ENCODE measurements around the gene SH3RF1. TPM values are rescaled to one million over a fixed set of nuclear protein-coding genes. Genes with fewer than 3 reads are reported as not detected.

Gene SH3RF1
- total RNA-seq, 1 experiment from 2014 or later: 16.6 TPM

- Mint-ChIP-seq H3K4me1 (peaks cover 11% of the 10 kb centered on the region), H3K9me3 (no peaks in the 10 kb centered on the region), H3K36me3 (no peaks in the 10 kb centered on the region), H3K27ac (no peak overlapping the region), H3K4me3 (no peak overlapping the region), H3K27me3 (ENCODE audit: low read depth) (0 out of 2 replicates have a peak, but pooled peaks cover 2% of the 10 kb centered on the region)
- ChIA-PET CTCF (no interaction called here), POLR2A (no interaction called here)
- ATAC-seq (no peak), DNase-seq (ENCODE audit: low spot score) (no peak)
- no peak for TF ChIP-seq GTF2I (CRISPR knock-in tag; conservative IDR thresholded peaks at IDR 0.05)
- TF ChIP-seq EMX1 (CRISPR knock-in tag; IDR thresholded peaks at IDR 0.05): no peak
- no peak for TF ChIP-seq ZNF121 (CRISPR knock-in tag; IDR thresholded peaks at IDR 0.05)
- TF ChIP-seq ZNF671 (CRISPR knock-in tag; IDR thresholded peaks at IDR 0.05): no peak
- no peak for TF ChIP-seq NR1H2 (CRISPR knock-in tag; IDR thresholded peaks at IDR 0.05)
- no peak for TF ChIP-seq AFF4 (CRISPR knock-in tag; IDR thresholded peaks at IDR 0.05; ENCODE audit: borderline replicate concordance)
- TF ChIP-seq, protein P1, sequence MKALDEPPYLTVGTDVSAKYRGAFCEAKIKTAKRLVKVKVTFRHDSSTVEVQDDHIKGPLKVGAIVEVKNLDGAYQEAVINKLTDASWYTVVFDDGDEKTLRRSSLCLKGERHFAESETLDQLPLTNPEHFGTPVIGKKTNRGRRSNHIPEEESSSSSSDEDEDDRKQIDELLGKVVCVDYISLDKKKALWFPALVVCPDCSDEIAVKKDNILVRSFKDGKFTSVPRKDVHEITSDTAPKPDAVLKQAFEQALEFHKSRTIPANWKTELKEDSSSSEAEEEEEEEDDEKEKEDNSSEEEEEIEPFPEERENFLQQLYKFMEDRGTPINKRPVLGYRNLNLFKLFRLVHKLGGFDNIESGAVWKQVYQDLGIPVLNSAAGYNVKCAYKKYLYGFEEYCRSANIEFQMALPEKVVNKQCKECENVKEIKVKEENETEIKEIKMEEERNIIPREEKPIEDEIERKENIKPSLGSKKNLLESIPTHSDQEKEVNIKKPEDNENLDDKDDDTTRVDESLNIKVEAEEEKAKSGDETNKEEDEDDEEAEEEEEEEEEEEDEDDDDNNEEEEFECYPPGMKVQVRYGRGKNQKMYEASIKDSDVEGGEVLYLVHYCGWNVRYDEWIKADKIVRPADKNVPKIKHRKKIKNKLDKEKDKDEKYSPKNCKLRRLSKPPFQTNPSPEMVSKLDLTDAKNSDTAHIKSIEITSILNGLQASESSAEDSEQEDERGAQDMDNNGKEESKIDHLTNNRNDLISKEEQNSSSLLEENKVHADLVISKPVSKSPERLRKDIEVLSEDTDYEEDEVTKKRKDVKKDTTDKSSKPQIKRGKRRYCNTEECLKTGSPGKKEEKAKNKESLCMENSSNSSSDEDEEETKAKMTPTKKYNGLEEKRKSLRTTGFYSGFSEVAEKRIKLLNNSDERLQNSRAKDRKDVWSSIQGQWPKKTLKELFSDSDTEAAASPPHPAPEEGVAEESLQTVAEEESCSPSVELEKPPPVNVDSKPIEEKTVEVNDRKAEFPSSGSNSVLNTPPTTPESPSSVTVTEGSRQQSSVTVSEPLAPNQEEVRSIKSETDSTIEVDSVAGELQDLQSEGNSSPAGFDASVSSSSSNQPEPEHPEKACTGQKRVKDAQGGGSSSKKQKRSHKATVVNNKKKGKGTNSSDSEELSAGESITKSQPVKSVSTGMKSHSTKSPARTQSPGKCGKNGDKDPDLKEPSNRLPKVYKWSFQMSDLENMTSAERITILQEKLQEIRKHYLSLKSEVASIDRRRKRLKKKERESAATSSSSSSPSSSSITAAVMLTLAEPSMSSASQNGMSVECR (CRISPR knock-in tag; IDR thresholded peaks at IDR 0.05; ENCODE audit: borderline replicate concordance): no peak
- TF ChIP-seq, protein P2, sequence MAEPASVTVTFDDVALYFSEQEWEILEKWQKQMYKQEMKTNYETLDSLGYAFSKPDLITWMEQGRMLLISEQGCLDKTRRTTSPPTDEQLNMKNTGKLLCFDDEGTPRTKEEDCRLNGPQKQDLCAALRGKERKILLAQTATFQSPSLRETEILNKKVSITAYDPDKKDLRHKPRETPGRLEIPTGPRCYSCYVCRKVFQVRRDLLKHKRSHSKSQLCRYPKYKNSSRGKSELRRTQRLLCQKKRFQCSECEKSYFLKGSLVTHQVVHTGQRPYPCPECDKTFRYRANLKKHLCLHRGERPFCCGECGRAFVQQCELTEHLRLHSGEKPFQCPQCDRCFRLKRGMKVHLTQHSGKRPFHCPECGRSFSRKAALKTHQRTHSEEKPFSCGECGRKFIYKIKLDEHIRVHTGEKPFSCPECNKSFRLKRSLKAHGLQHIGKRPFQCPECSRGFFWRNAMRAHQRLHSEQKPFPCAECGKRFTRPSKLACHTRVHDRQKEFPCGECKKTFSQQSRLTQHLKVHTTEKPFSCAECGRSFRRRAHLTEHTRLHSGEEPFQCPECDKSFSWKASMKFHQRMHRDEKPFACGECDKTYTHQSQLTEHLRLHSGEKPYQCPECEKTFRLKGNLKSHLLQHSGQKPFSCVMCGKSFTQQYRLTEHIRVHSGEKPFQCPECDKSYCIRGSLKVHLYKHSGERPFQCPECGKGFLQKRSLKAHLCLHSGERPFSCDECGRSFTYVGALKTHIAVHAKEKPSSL (CRISPR knock-in tag; conservative IDR thresholded peaks at IDR 0.05): no peak
- TF ChIP-seq ETV6 (CRISPR knock-in tag; IDR thresholded peaks at IDR 0.05): no peak
- TF ChIP-seq, protein P3, sequence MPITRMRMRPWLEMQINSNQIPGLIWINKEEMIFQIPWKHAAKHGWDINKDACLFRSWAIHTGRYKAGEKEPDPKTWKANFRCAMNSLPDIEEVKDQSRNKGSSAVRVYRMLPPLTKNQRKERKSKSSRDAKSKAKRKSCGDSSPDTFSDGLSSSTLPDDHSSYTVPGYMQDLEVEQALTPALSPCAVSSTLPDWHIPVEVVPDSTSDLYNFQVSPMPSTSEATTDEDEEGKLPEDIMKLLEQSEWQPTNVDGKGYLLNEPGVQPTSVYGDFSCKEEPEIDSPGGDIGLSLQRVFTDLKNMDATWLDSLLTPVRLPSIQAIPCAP (CRISPR knock-in tag; IDR thresholded peaks at IDR 0.05): no peak
- TF ChIP-seq, protein P4, sequence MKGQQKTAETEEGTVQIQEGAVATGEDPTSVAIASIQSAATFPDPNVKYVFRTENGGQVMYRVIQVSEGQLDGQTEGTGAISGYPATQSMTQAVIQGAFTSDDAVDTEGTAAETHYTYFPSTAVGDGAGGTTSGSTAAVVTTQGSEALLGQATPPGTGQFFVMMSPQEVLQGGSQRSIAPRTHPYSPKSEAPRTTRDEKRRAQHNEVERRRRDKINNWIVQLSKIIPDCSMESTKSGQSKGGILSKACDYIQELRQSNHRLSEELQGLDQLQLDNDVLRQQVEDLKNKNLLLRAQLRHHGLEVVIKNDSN (CRISPR knock-in tag; IDR thresholded peaks at IDR 0.05): no peak
- TF ChIP-seq, protein P5, sequence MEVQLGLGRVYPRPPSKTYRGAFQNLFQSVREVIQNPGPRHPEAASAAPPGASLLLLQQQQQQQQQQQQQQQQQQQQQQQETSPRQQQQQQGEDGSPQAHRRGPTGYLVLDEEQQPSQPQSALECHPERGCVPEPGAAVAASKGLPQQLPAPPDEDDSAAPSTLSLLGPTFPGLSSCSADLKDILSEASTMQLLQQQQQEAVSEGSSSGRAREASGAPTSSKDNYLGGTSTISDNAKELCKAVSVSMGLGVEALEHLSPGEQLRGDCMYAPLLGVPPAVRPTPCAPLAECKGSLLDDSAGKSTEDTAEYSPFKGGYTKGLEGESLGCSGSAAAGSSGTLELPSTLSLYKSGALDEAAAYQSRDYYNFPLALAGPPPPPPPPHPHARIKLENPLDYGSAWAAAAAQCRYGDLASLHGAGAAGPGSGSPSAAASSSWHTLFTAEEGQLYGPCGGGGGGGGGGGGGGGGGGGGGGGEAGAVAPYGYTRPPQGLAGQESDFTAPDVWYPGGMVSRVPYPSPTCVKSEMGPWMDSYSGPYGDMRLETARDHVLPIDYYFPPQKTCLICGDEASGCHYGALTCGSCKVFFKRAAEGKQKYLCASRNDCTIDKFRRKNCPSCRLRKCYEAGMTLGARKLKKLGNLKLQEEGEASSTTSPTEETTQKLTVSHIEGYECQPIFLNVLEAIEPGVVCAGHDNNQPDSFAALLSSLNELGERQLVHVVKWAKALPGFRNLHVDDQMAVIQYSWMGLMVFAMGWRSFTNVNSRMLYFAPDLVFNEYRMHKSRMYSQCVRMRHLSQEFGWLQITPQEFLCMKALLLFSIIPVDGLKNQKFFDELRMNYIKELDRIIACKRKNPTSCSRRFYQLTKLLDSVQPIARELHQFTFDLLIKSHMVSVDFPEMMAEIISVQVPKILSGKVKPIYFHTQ (CRISPR knock-in tag; IDR thresholded peaks at IDR 0.05): no peak
- TF ChIP-seq KAT7 (CRISPR knock-in tag; IDR thresholded peaks at IDR 0.05; ENCODE audit: borderline replicate concordance): no peak
- no peak for TF ChIP-seq ZNF532 (CRISPR knock-in tag; IDR thresholded peaks at IDR 0.05; ENCODE audit: borderline replicate concordance)
- no peak for TF ChIP-seq ATF2 (CRISPR knock-in tag; IDR thresholded peaks at IDR 0.05; ENCODE audit: borderline replicate concordance, low read depth)
- no peak for TF ChIP-seq MYBL2 (CRISPR knock-in tag; IDR thresholded peaks at IDR 0.05)
These were observed 215.9 kb downstream of the SH3RF1 start for GRCh38 chr4:169054879-169055278.
